Hepatocyte (in vitro differentiated cells): Measurements from ENCODE around the gene CCDC40. TPM values are rescaled to one million over a fixed set of nuclear protein-coding genes. Genes with fewer than 3 reads are reported as not detected.

Source experiments
- DNase-seq: peaks from one replicate; pipeline ENCODE4 v3.0.0-alpha.2; 2016; ENCODE audit warnings: low spot score
- H2AFZ ChIP-seq: fragments of 200-600 bp; sonication (generic); 2 replicates; pipeline ENCODE4 v1.6.0; 2016; ENCODE audit warnings: antibody characterized with exemption, mild to moderate bottlenecking
- H3K27ac ChIP-seq: fragments of 200-600 bp; sonication (generic); 2 replicates; pipeline ENCODE4 v1.5.1; 2016; ENCODE audit warnings: mild to moderate bottlenecking
- H3K27me3 ChIP-seq: fragments of 200-600 bp; sonication (generic); 2 replicates; pipeline ENCODE4 v1.6.1; 2016
- H3K36me3 ChIP-seq: fragments of 200-600 bp; sonication (generic); replicated peaks from 2 replicates; pipeline ENCODE4 v1.5.1; 2016; ENCODE audit warnings: low read depth; ENCODE audit not compliant: insufficient read depth
- H3K4me1 ChIP-seq: fragments of 200-600 bp; sonication (generic); 2 replicates; pipeline ENCODE4 v1.5.1; 2016; ENCODE audit warnings: mild to moderate bottlenecking, moderate library complexity; ENCODE audit not compliant: insufficient read depth
- H3K4me2 ChIP-seq: fragments of 200-600 bp; sonication (generic); 2 replicates; pipeline ENCODE4 v1.6.0; 2016
- H3K4me3 ChIP-seq: fragments of 200-600 bp; sonication (generic); 2 replicates; pipeline ENCODE4 v1.5.1; 2016; ENCODE audit warnings: mild to moderate bottlenecking
- H3K79me2 ChIP-seq: fragments of 200-600 bp; sonication (generic); 2 replicates; pipeline ENCODE4 v1.6.0; 2017; ENCODE audit warnings: mild to moderate bottlenecking
- H3K9me2 ChIP-seq: fragments of 200-600 bp; sonication (generic); replicated peaks from 2 replicates; pipeline ENCODE4 v1.6.0; 2017; ENCODE audit warnings: mild to moderate bottlenecking; ENCODE audit not compliant: insufficient read depth
- H3K9me3 ChIP-seq: fragments of 200-600 bp; sonication (generic); 2 replicates; pipeline ENCODE4 v1.5.1; 2016; ENCODE audit warnings: low read depth, mild to moderate bottlenecking
- H4K20me1 ChIP-seq: fragments of 200-600 bp; sonication (generic); 2 replicates; pipeline ENCODE4 v1.6.0; 2016; ENCODE audit warnings: mild to moderate bottlenecking; ENCODE audit not compliant: insufficient read depth, poor library complexity, severe bottlenecking
- CTCF ChIP-seq: fragments of 200-600 bp; sonication (generic); IDR thresholded peaks from 2 replicates; pipeline ENCODE4 v1.5.1; 2016; ENCODE audit warnings: antibody characterized with exemption, mild to moderate bottlenecking; ENCODE audit not compliant: poor library complexity
- EZH2 ChIP-seq: fragments of 200-600 bp; sonication (generic); IDR thresholded peaks from 2 replicates; pipeline ENCODE4 v1.6.1; 2016; ENCODE audit warnings: antibody characterized with exemption, mild to moderate bottlenecking, borderline replicate concordance
- EZH2phosphoT487 ChIP-seq: fragments of 200-600 bp; sonication (generic); IDR thresholded peaks from one replicate; pipeline ENCODE4 v1.6.1; 2018; ENCODE audit warnings: antibody characterized with exemption, mild to moderate bottlenecking, low read depth, moderate library complexity; ENCODE audit not compliant: unreplicated experiment, severe bottlenecking
- WGBS: methylation state at CpG from one replicate; pipeline ENCODE4 v1.1.6; 2016; ENCODE audit warnings: low lambda C conversion rate; ENCODE audit errors: missing lambda C conversion rate; 5-methylcytosine and 5-hydroxymethylcytosine counted together
- polyA plus RNA-seq: library from polyadenylated mRNA; unstranded; fragments of >200 nt; fragmentation: Nextera tagmentation; extraction: Ambion mirVana; gene quantifications from 2 replicates; pipeline ENCODE4 v1.2.1, GENCODE V29; 2016
- total RNA-seq: library from RNA; depleted of rRNA; stranded (reverse); fragments of >200 nt; gene quantifications from 2 replicates; pipeline ENCODE4 v1.2.3, GENCODE V29; 2014

Gene CCDC40
- total and polyA plus RNA-seq, 2 experiments from 2014 or later, result 2.2 to 4.7 TPM

DNA sequence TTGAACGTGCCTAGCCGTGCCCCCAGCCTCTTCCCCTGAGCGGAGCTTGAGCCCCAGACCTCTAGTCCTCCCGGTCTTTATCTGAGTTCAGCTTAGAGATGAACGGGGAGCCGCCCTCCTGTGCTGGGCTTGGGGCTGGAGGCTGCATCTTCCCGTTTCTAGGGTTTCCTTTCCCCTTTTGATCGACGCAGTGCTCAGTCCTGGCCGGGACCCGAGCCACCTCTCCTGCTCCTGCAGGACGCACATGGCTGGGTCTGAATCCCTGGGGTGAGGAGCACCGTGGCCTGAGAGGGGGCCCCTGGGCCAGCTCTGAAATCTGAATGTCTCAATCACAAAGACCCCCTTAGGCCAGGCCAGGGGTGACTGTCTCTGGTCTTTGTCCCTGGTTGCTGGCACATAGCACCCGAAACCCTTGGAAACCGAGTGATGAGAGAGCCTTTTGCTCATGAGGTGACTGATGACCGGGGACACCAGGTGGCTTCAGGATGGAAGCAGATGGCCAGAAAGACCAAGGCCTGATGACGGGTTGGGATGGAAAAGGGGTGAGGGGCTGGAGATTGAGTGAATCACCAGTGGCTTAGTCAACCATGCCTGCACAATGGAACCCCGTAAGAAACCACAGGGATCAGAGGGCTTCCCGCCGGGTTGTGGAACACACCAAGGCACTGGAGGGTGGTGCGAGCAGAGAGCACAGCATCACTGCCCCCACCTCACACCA, 65.7 kb downstream of the CCDC40 start:
- H3K36me3 ChIP-seq, result no peaks in the 10 kb centered on the region

GRCh38 chr17:80102664-80103448, 66.4 kb downstream of the CCDC40 start:
- Histone ChIP-seq H3K4me2 (peak overlapping the region; percentile 99), H3K4me1 (peaks cover 7% of the 10 kb centered on the region), H3K9me3 (no peaks in the 10 kb centered on the region), H3K79me2 (no peaks in the 10 kb centered on the region), H3K36me3 (no peaks in the 10 kb centered on the region), H3K27ac (no peak overlapping the region), H2AFZ (no peak overlapping the region), H3K4me3 (no peak overlapping the region), H3K27me3 (no peaks in the 10 kb centered on the region), H4K20me1 (no peaks in the 10 kb centered on the region), H3K9me2 (no peaks in the 10 kb centered on the region)
- DNase-seq, result no peak
- no peak for TF ChIP-seq EZH2phosphoT487
- no peak for TF ChIP-seq EZH2
- TF ChIP-seq CTCF, result no peak
- 88% methylated on average over 15 of the region's 15 CpGs for WGBS

More for the DNA sequence above, 65.7 kb downstream of the CCDC40 start:
- Histone ChIP-seq H4K20me1 (no peaks in the 10 kb centered on the region), H3K4me1 (peaks cover 7% of the 10 kb centered on the region), H3K9me3 (no peaks in the 10 kb centered on the region), H3K9me2 (no peaks in the 10 kb centered on the region), H3K27me3 (no peaks in the 10 kb centered on the region), H3K4me2 (peak overlapping the region; percentile 99), H2AFZ (peak overlapping the region; percentile 97), H3K4me3 (peak overlapping the region; percentile 99), H3K27ac (peak overlapping the region; percentile 78), H3K79me2 (no peaks in the 10 kb centered on the region)
- 32% methylated on average over 21 of the region's 21 CpGs for WGBS
- peak; percentile 38 for DNase-seq
- no peak for TF ChIP-seq CTCF

GRCh38 chr17:80103449-80104085, 67.1 kb downstream of the CCDC40 start:
- 95% methylated on average over 19 of the region's 19 CpGs for WGBS
- Histone ChIP-seq H3K27ac (no peak overlapping the region), H3K27me3 (no peaks in the 10 kb centered on the region), H2AFZ (no peak overlapping the region), H4K20me1 (no peaks in the 10 kb centered on the region), H3K4me3 (no peak overlapping the region), H3K9me3 (no peaks in the 10 kb centered on the region), H3K9me2 (no peaks in the 10 kb centered on the region), H3K4me1 (peaks cover 7% of the 10 kb centered on the region), H3K36me3 (no peaks in the 10 kb centered on the region), H3K79me2 (no peaks in the 10 kb centered on the region), H3K4me2 (no peak overlapping the region)
- TF ChIP-seq EZH2phosphoT487, result no peak
- TF ChIP-seq CTCF, result no peak
- TF ChIP-seq EZH2, result no peak
- no peak for DNase-seq
